Measurements from ENCODE around the gene OR52L1.

OR52L1 gene

DNA sequence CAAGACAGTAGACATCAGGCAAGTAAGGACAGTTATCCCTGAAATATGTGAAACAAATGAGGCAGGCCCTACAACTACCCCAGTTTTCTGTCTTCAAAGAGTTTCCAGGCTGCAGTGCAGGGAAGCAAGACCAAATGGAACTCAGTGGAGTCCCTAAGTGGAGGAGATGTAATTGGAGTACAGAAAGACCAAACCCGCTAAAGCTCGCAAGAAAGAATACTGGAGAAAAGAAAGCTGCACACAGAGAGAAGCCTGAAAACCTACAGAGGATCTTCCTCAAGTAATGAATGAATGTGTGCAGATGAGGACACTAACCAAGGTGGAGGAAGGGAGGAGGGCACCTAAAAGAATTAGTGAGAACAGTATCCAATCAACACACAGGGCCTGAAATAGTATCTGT lies 46.0 kb downstream of the OR52L1 start:
- no peak for DNase-seq (ENCODE audit: low read depth)

DNA sequence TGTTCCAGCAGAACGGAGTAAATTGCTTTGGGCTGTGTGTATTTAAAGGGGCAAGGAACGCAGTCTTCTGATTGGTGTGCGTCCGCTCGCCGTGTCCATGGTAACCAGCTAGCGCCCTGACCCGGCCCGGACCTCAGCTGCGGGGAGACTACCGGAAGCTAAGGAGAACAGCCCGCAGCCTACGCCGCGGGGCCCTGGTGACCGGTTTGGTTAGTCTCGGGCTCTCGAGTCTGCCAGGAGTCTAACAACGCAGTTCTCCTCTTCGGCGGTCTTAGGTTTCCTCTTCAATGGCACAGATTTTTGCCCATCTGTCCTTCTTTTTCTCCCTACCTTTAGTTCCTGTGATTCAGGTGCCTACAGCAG lies 48.2 kb downstream of the OR52L1 start:
- DNase-seq (ENCODE audit: low read depth) = no peak

DNA sequence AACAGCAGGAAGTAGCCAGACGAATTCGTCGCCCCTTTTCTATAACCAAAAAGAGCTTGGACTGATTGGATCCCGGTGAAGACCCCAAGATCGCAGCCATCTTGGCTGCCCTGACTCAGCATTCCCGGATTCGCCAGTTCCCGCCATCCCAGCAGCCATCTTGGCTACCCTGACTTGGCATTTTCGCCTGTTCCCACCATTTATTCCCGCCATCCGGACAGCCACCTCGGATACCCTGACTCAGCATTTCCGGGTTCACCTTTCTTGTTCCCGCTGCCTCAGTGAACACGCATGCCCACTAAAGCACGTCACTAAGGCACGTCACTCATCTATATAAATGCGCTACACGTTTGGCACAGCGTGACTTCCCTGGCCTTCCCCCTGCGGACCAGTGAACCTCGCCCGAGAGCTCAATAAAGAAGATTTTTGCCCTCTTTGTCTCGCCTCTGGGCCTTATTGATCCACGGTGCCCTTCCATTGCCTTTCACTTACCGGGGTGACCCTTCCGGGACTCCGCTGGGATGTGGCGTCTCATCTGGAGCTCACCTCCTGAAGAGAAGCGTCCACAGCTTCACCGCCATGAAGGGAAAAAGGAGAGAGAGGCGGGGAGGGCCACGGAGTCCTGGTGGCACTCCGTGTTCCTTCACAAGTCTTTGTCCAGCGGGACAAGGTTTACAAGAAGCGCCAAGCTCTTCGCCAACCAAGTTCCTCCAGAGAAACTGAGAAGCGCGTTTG lies 48.8 kb downstream of the OR52L1 start:
- no peak for DNase-seq (ENCODE audit: low read depth)
